Neural cell (in vitro differentiated cells): ENCODE results near the gene STK38. TPM values are rescaled to one million over a fixed set of nuclear protein-coding genes. Genes with fewer than 3 reads are reported as not detected.

Experiments used
- H2AFZ ChIP-seq: fragments of 200-600, 300-800 bp; sonication (generic), shearing (Covaris generic); 2 replicates; pipeline ENCODE4 v1.6.0; 2014; ENCODE audit warnings: low read depth, mild to moderate bottlenecking, antibody characterized with exemption, low read length, moderate library complexity
- H3F3A ChIP-seq: fragments of 200-600 bp; shearing (Covaris generic); 2 replicates; pipeline ENCODE4 v1.6.1; 2016; ENCODE audit warnings: mild to moderate bottlenecking, moderate library complexity, mixed read lengths, antibody characterized with exemption, low read length; ENCODE audit not compliant: insufficient read depth, poor library complexity, severe bottlenecking
- H3K27ac ChIP-seq: fragments of 200-600, 300-800 bp; sonication (generic), shearing (Covaris generic); 2 replicates; pipeline ENCODE4 v1.5.1; 2014; ENCODE audit warnings: mild to moderate bottlenecking, low read length, moderate library complexity
- H3K27me3 ChIP-seq: fragments of 300-800, 200-600 bp; sonication (generic), shearing (Covaris generic); 2 replicates; pipeline ENCODE4 v1.6.0; 2014; ENCODE audit warnings: mild to moderate bottlenecking, low read depth, low read length, moderate library complexity; ENCODE audit not compliant: insufficient read depth
- H3K36me3 ChIP-seq: fragments of 300-800, 200-600 bp; sonication (generic), shearing (Covaris generic); 2 replicates; pipeline ENCODE4 v1.5.1; 2014; ENCODE audit warnings: mild to moderate bottlenecking, antibody characterized with exemption, low read length, moderate library complexity; ENCODE audit not compliant: insufficient read depth
- H3K4me2 ChIP-seq: fragments of 300-800, 200-600 bp; sonication (generic), shearing (Covaris generic); 2 replicates; pipeline ENCODE4 v1.6.0; 2014; ENCODE audit warnings: mild to moderate bottlenecking, low read length
- H3K4me3 ChIP-seq: fragments of 300-800, 200-600 bp; sonication (generic), shearing (Covaris generic); 2 replicates; pipeline ENCODE4 v1.5.1; 2014; ENCODE audit warnings: mild to moderate bottlenecking, low read length, moderate library complexity
- H3K79me2 ChIP-seq: fragments of 200-600 bp; shearing (Covaris generic); replicated peaks from 2 replicates; pipeline ENCODE4 v1.6.0; 2014; ENCODE audit warnings: mild to moderate bottlenecking, low read length, moderate library complexity; ENCODE audit not compliant: insufficient read depth
- H3K9ac ChIP-seq: fragments of 300-800, 200-600 bp; sonication (generic), shearing (Covaris generic); 2 replicates; pipeline ENCODE4 v1.6.1; 2016; ENCODE audit warnings: mild to moderate bottlenecking, low read length, mixed read lengths
- H3K9me2 ChIP-seq: fragments of 200-600 bp; shearing (Covaris generic); 2 replicates; pipeline ENCODE4 v1.6.1; 2016; ENCODE audit warnings: mild to moderate bottlenecking, low read length, mixed read lengths; ENCODE audit not compliant: insufficient read depth
- H3K9me3 ChIP-seq: fragments of 200-600, 300-800 bp; sonication (generic), shearing (Covaris generic); 2 replicates; pipeline ENCODE4 v1.6.1; 2016; ENCODE audit warnings: mild to moderate bottlenecking, mixed run types, low read length, moderate library complexity, mixed read lengths
- H4K20me1 ChIP-seq: fragments of 200-600 bp; shearing (Covaris generic); 2 replicates; pipeline ENCODE4 v1.6.1; 2016; ENCODE audit warnings: mild to moderate bottlenecking, mixed run types; ENCODE audit not compliant: insufficient read depth
- CTCF ChIP-seq: fragments of 450-650 bp; IDR thresholded peaks from 2 replicates; pipeline ENCODE4 v1.5.1; 2014; ENCODE audit warnings: antibody characterized with exemption, mild to moderate bottlenecking, moderate library complexity; ENCODE audit not compliant: poor library complexity, severe bottlenecking
- EP300 ChIP-seq: fragments of 450-650 bp; conservative IDR thresholded peaks from 2 replicates; pipeline ENCODE4 v1.6.1; 2014; ENCODE audit warnings: antibody characterized with exemption, mild to moderate bottlenecking, moderate library complexity; ENCODE audit not compliant: poor library complexity, severe bottlenecking
- EZH2 ChIP-seq: fragments of 200-600, 300-800 bp; shearing (Covaris generic), sonication (generic); IDR thresholded peaks from 2 replicates; pipeline ENCODE4 v1.6.1; 2014; ENCODE audit warnings: antibody characterized with exemption, low read length, borderline replicate concordance, mild to moderate bottlenecking; ENCODE audit not compliant: insufficient read depth, poor library complexity, severe bottlenecking
- MXI1 ChIP-seq: fragments of 450-650 bp; conservative IDR thresholded peaks from 2 replicates; pipeline ENCODE4 v1.6.1; 2014; ENCODE audit warnings: antibody characterized with exemption, mild to moderate bottlenecking; ENCODE audit not compliant: poor library complexity, severe bottlenecking
- POLR2AphosphoS5 ChIP-seq: IDR thresholded peaks from 2 replicates; pipeline ENCODE4 v1.6.1; 2012
- RAD21 ChIP-seq: fragments of 450-650 bp; conservative IDR thresholded peaks from 2 replicates; pipeline ENCODE4 v1.6.1; 2014; ENCODE audit warnings: antibody characterized with exemption, mild to moderate bottlenecking, moderate library complexity
- REST ChIP-seq: IDR thresholded peaks from 2 replicates; pipeline ENCODE4 v1.6.1; 2012; ENCODE audit warnings: borderline replicate concordance
- SMC3 ChIP-seq: fragments of 450-650 bp; conservative IDR thresholded peaks from 2 replicates; pipeline ENCODE4 v1.6.1; 2014; ENCODE audit warnings: antibody characterized with exemption, mild to moderate bottlenecking, moderate library complexity; ENCODE audit not compliant: poor library complexity
- TAF1 ChIP-seq: IDR thresholded peaks from 2 replicates; pipeline ENCODE4 v1.6.1; 2012; ENCODE audit warnings: low read depth
- polyA plus RNA-seq: library from polyadenylated mRNA; depleted of rRNA; stranded (reverse); fragments of >200 nt; gene quantifications from 2 replicates; pipeline ENCODE4 v1.2.3, GENCODE V29; 2014

The STK38 gene
- polyA plus RNA-seq, 1 donor from 2014 or later = 58.7 TPM

- Histone ChIP-seq H4K20me1 (no peaks in the 10 kb centered on the region), H3K9me3 (no peaks in the 10 kb centered on the region), H3K79me2 (no peaks in the 10 kb centered on the region), H3K9ac (no peak overlapping the region), H3K27me3 (no peaks in the 10 kb centered on the region), H3K4me3 (no peak overlapping the region), H3K9me2 (no peaks in the 10 kb centered on the region), H3K27ac (no peak overlapping the region), H2AFZ (no peak overlapping the region), H3K36me3 (peaks cover 3% of the 10 kb centered on the region), H3F3A (no peaks in the 10 kb centered on the region), H3K4me2 (no peak overlapping the region)
- no peak for TF ChIP-seq POLR2AphosphoS5
- no peak for TF ChIP-seq EP300
- no peak for TF ChIP-seq TAF1
- TF ChIP-seq REST = no peak
- TF ChIP-seq RAD21 = no peak
- no peak for TF ChIP-seq SMC3
- no peak for TF ChIP-seq EZH2
- no peak for TF ChIP-seq MXI1
- no peak for TF ChIP-seq CTCF
Measured at GRCh38 chr6:36492621-36493020, 54.7 kb downstream of the STK38 start.

- Histone ChIP-seq H3K79me2 (no peaks in the 10 kb centered on the region), H4K20me1 (no peaks in the 10 kb centered on the region), H3K9me2 (no peaks in the 10 kb centered on the region), H3K27ac (no peak overlapping the region), H3K4me2 (no peak overlapping the region), H3K9ac (no peak overlapping the region), H3K9me3 (no peaks in the 10 kb centered on the region), H3K4me3 (no peak overlapping the region), H2AFZ (no peak overlapping the region), H3K27me3 (no peaks in the 10 kb centered on the region), H3F3A (no peaks in the 10 kb centered on the region), H3K36me3 (peaks cover 3% of the 10 kb centered on the region)
- TF ChIP-seq RAD21 = no peak
- TF ChIP-seq POLR2AphosphoS5 = no peak
- TF ChIP-seq MXI1 = no peak
- no peak for TF ChIP-seq REST
- TF ChIP-seq SMC3 = no peak
- no peak for TF ChIP-seq EZH2
- no peak for TF ChIP-seq EP300
- TF ChIP-seq CTCF = no peak
Measured at GRCh38 chr6:36492092-36492491, 55.2 kb downstream of the STK38 start.
